ENCODE results near the gene PDIA5.

- TF ChIP-seq CTCF (optimal IDR thresholded peaks at IDR 0.05 in 1 of 3, IDR thresholded peaks at IDR 0.05 in 1 of 3, conservative IDR thresholded peaks at IDR 0.05 in 1 of 3; ENCODE audit: extremely low read depth in 1 of 3, insufficient read depth in 2 of 3, low read length in 3 of 3) (no peak), EZH2 (IDR thresholded peaks at IDR 0.05; ENCODE audit: low read length) (no peak)
Observed at GRCh38 chr3:123134671-123135070, 67.8 kb downstream of the PDIA5 start.

Data from keratinocyte (primary cell).